H9 (cell line): ENCODE data around the gene PRRG3. TPM values are rescaled to one million over a fixed set of nuclear protein-coding genes. Genes with fewer than 3 reads are reported as not detected.

Source experiments
- DNase-seq: peaks from one replicate; pipeline ENCODE4 v3.0.0-alpha.2; 2017
- H2AFZ ChIP-seq: one replicate; pipeline ENCODE4 v1.6.1; 2013; ENCODE audit warnings: mild to moderate bottlenecking, low read length, control low read depth, moderate library complexity
- H2AK5ac ChIP-seq: 2 replicates; pipeline ENCODE4 v1.6.1; 2013; ENCODE audit warnings: low read length, control low read depth, mixed read lengths; ENCODE audit not compliant: insufficient read length
- H2BK120ac ChIP-seq: one replicate; pipeline ENCODE4 v1.6.1; 2013; ENCODE audit warnings: low read depth, mild to moderate bottlenecking, low read length, control low read depth, inconsistent platforms; ENCODE audit not compliant: poor library complexity, severe bottlenecking
- H2BK12ac ChIP-seq: 2 replicates; pipeline ENCODE4 v1.6.1; 2013; ENCODE audit warnings: low read length, control low read depth, mixed read lengths, low read depth; ENCODE audit not compliant: insufficient read length
- H2BK15ac ChIP-seq: 2 replicates; pipeline ENCODE4 v1.6.1; 2013; ENCODE audit warnings: low read depth, low read length, control low read depth
- H2BK20ac ChIP-seq: one replicate; pipeline ENCODE4 v1.6.1; 2013; ENCODE audit warnings: low read depth, mild to moderate bottlenecking, low read length, control low read depth, inconsistent platforms; ENCODE audit not compliant: poor library complexity, severe bottlenecking
- H2BK5ac ChIP-seq: 2 replicates; pipeline ENCODE4 v1.6.1; 2013; ENCODE audit warnings: low read length, control low read depth, mixed read lengths; ENCODE audit not compliant: insufficient read length
- H3K14ac ChIP-seq: 2 replicates; pipeline ENCODE4 v1.6.1; 2013; ENCODE audit warnings: low read length, control low read depth; ENCODE audit not compliant: insufficient read depth
- H3K18ac ChIP-seq: 2 replicates; pipeline ENCODE4 v1.6.1; 2013; ENCODE audit warnings: low read depth, mild to moderate bottlenecking, mixed read lengths, low read length, control low read depth; ENCODE audit not compliant: insufficient read length
- H3K23ac ChIP-seq: 2 replicates; pipeline ENCODE4 v1.6.1; 2013; ENCODE audit warnings: low read length, control low read depth, mixed read lengths, low read depth; ENCODE audit not compliant: insufficient read length
- H3K23me2 ChIP-seq: 2 replicates; pipeline ENCODE4 v1.6.1; 2013; ENCODE audit warnings: low read depth, mild to moderate bottlenecking, mixed read lengths, low read length, control low read depth; ENCODE audit not compliant: insufficient read length, poor library complexity, severe bottlenecking
- H3K27ac ChIP-seq: 2 replicates; pipeline ENCODE4 v1.5.1; 2013; ENCODE audit warnings: low read length, control low read depth, mixed read lengths, low read depth; ENCODE audit not compliant: insufficient read length
- H3K27me3 ChIP-seq: 2 replicates; pipeline ENCODE4 v1.6.1; 2013; ENCODE audit warnings: low read length, control low read depth, inconsistent platforms; ENCODE audit not compliant: insufficient read depth
- H3K4ac ChIP-seq: 2 replicates; pipeline ENCODE4 v1.6.1; 2013; ENCODE audit warnings: low read depth, mild to moderate bottlenecking, control low read depth, inconsistent platforms, low read length, moderate library complexity
- H3K4me1 ChIP-seq: 2 replicates; pipeline ENCODE4 v1.6.1; 2013; ENCODE audit warnings: low read length, control low read depth, inconsistent platforms; ENCODE audit not compliant: insufficient read depth
- H3K4me2 ChIP-seq: 2 replicates; pipeline ENCODE4 v1.6.1; 2013; ENCODE audit warnings: low read length, control low read depth, mixed read lengths; ENCODE audit not compliant: insufficient read length, insufficient read depth
- H3K56ac ChIP-seq: 2 replicates; pipeline ENCODE4 v1.6.1; 2013; ENCODE audit warnings: low read depth, mild to moderate bottlenecking, mixed read lengths, low read length, control low read depth; ENCODE audit not compliant: insufficient read length
- H3K79me1 ChIP-seq: 2 replicates; pipeline ENCODE4 v1.6.1; 2013; ENCODE audit warnings: low read depth, mild to moderate bottlenecking, moderate library complexity, low read length, control low read depth, inconsistent platforms; ENCODE audit not compliant: insufficient read depth, poor library complexity, severe bottlenecking
- H3K79me2 ChIP-seq: 2 replicates; pipeline ENCODE4 v1.6.1; 2013; ENCODE audit warnings: low read length, control low read depth, inconsistent platforms; ENCODE audit not compliant: insufficient read depth
- H3K9ac ChIP-seq: 2 replicates; pipeline ENCODE4 v1.6.1; 2013; ENCODE audit warnings: low read length, control low read depth, mixed read lengths; ENCODE audit not compliant: insufficient read length; ENCODE audit errors: extremely low read depth
- H3K9me3 ChIP-seq: one replicate; pipeline ENCODE4 v1.6.1; 2013; ENCODE audit warnings: low read depth, low read length, inconsistent platforms; ENCODE audit not compliant: control insufficient read depth
- H3T11ph ChIP-seq: one replicate; pipeline ENCODE4 v1.6.1; 2013; ENCODE audit warnings: mild to moderate bottlenecking, low read length, control low read depth, inconsistent platforms
- H4K20me1 ChIP-seq: one replicate; pipeline ENCODE4 v1.6.1; 2013; ENCODE audit not compliant: control insufficient read depth, insufficient read length, insufficient read depth
- H4K5ac ChIP-seq: 2 replicates; pipeline ENCODE4 v1.6.1; 2013; ENCODE audit warnings: low read depth, mild to moderate bottlenecking, mixed read lengths, low read length, control low read depth; ENCODE audit not compliant: insufficient read length
- H4K8ac ChIP-seq: replicated peaks from 2 replicates; pipeline ENCODE4 v1.6.1; 2013; ENCODE audit warnings: low read length, control low read depth, mixed read lengths, low read depth; ENCODE audit not compliant: insufficient read length
- H4K91ac ChIP-seq: 2 replicates; pipeline ENCODE4 v1.6.1; 2013; ENCODE audit warnings: low read depth, mild to moderate bottlenecking, moderate library complexity, mixed read lengths, low read length, control low read depth; ENCODE audit not compliant: insufficient read length
- H3K27ac Mint-ChIP-seq, 3 experiments: 2 replicates in 2 of 3; 3 replicates in 1 of 3; pipeline ENCODE4 v1.8.0; 2020 to 2021; ENCODE audit warnings: mixed read lengths in 3 of 3, mild to moderate bottlenecking in 1 of 3, moderate library complexity in 1 of 3
- H3K27me3 Mint-ChIP-seq: 2 replicates; pipeline ENCODE4 v1.8.0; 2021; ENCODE audit warnings: low read depth, mild to moderate bottlenecking, moderate library complexity, mixed read lengths
- H3K36me3 Mint-ChIP-seq, 3 experiments: 2 replicates in 2 of 3; 3 replicates in 1 of 3; pipeline ENCODE4 v1.8.0; 2020 to 2021; ENCODE audit warnings: low read depth in 3 of 3, mixed read lengths in 3 of 3; ENCODE audit not compliant: insufficient read depth in 1 of 3
- H3K4me1 Mint-ChIP-seq, 2 experiments: 2 replicates each; pipeline ENCODE4 v1.8.0; 2020; ENCODE audit warnings: mixed read lengths in 2 of 2
- H3K4me3 Mint-ChIP-seq, 2 experiments: 2 replicates in 1 of 2; 3 replicates in 1 of 2; pipeline ENCODE4 v1.8.0; 2020 to 2021; ENCODE audit warnings: mild to moderate bottlenecking in 2 of 2, mixed read lengths in 2 of 2, moderate library complexity in 1 of 2
- H3K9me3 Mint-ChIP-seq, 2 experiments: 2 replicates in 1 of 2; 3 replicates in 1 of 2; pipeline ENCODE4 v1.8.0; 2020; ENCODE audit warnings: mild to moderate bottlenecking in 2 of 2, mixed read lengths in 2 of 2, moderate library complexity in 1 of 2
- WGBS: extraction: QIAGEN DNeasy Blood & Tissue Kit; methylation state at CpG from one replicate; pipeline ENCODE4 v1.1.7; 2013; ENCODE audit warnings: missing lambda C conversion rate, low lambda C conversion rate, mixed read lengths; ENCODE audit not compliant: insufficient read length; ENCODE audit errors: extremely low coverage; 5-methylcytosine and 5-hydroxymethylcytosine counted together
- total RNA-seq: library from RNA; stranded (reverse); gene quantifications from 2 replicates; pipeline ENCODE4 v1.2.1, GENCODE V29; 2021
- TF ChIP-seq, protein P1 (sequence below): fragments of 200-600 bp; sonication (generic); conservative IDR thresholded peaks from 3 replicates; pipeline ENCODE4 v1.8.0; 2021; ENCODE audit warnings: antibody characterized with exemption, mild to moderate bottlenecking

The PRRG3 gene
- total RNA-seq, 1 experiment from 2014 or later, result 4.9 TPM

DNA sequence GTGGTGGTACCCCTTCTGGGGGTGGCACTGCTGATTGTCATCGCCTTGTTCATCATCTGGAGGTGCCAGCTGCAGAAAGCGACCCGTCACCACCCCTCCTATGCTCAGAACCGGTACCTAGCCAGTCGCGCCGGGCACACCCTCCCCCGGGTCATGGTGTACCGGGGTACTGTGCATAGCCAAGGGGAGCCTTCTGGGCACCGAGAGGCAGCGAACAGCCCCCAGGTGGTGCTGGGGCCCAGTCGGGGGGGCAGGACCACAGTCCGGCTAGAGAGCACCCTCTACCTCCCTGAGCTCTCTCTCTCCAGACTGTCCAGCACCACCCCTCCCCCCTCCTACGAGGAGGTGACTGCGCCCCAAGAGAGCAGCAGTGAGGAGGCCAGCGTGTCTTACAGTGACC is 5.3 kb downstream of the PRRG3 start:
- Mint-ChIP-seq H3K4me1 (peaks cover 8 to 11% of the 10 kb centered on the region in 2 experiments), H3K9me3 (peaks cover 70 to 81% of the 10 kb centered on the region in 2 experiments), H3K4me3 (no peak overlapping the region), H3K36me3 (peaks cover 0 to 1% (median 0%) of the 10 kb centered on the region in 3 experiments; a peak in 4 of 7 replicates), H3K27me3 (peaks cover 20% of the 10 kb centered on the region), H3K27ac (no peak overlapping the region)
- H3K79me1 ChIP-seq, result no peaks in the 10 kb centered on the region
- no peak overlapping the region for H3K18ac ChIP-seq
- H2BK120ac ChIP-seq, result no peak overlapping the region
- H3K27ac ChIP-seq, result no peak overlapping the region
- WGBS, result no CpG with 5 or more reads among the region's 16 CpGs
- H4K91ac ChIP-seq, result no peak overlapping the region
- H2BK15ac ChIP-seq, result no peak overlapping the region
- H3K56ac ChIP-seq, result no peak overlapping the region
- no peak overlapping the region for H4K5ac ChIP-seq
- TF ChIP-seq, protein P1, sequence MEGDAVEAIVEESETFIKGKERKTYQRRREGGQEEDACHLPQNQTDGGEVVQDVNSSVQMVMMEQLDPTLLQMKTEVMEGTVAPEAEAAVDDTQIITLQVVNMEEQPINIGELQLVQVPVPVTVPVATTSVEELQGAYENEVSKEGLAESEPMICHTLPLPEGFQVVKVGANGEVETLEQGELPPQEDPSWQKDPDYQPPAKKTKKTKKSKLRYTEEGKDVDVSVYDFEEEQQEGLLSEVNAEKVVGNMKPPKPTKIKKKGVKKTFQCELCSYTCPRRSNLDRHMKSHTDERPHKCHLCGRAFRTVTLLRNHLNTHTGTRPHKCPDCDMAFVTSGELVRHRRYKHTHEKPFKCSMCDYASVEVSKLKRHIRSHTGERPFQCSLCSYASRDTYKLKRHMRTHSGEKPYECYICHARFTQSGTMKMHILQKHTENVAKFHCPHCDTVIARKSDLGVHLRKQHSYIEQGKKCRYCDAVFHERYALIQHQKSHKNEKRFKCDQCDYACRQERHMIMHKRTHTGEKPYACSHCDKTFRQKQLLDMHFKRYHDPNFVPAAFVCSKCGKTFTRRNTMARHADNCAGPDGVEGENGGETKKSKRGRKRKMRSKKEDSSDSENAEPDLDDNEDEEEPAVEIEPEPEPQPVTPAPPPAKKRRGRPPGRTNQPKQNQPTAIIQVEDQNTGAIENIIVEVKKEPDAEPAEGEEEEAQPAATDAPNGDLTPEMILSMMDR, result no peak
- no peak overlapping the region for H2AFZ ChIP-seq
- no peaks in the 10 kb centered on the region for H4K20me1 ChIP-seq
- no peaks in the 10 kb centered on the region; the same call in 1 of the 2 replicates for H3K4me1 ChIP-seq
- H3K23ac ChIP-seq, result no peak overlapping the region
- H2BK12ac ChIP-seq, result no peak overlapping the region
- no peak overlapping the region for H4K8ac ChIP-seq
- H3K9ac ChIP-seq, result no peak overlapping the region
- no peaks in the 10 kb centered on the region for H3K27me3 ChIP-seq
- H3K9me3 ChIP-seq, result peaks cover 60% of the 10 kb centered on the region
- H3T11ph ChIP-seq, result no peak overlapping the region
- H3K79me2 ChIP-seq, result no peaks in the 10 kb centered on the region
- no peak overlapping the region for H3K4me2 ChIP-seq
- no peak for DNase-seq
- H3K23me2 ChIP-seq, result no peaks in the 10 kb centered on the region
- no peak overlapping the region for H2BK5ac ChIP-seq
- H3K14ac ChIP-seq, result no peak overlapping the region
- no peak overlapping the region for H2BK20ac ChIP-seq
- no peak overlapping the region for H2AK5ac ChIP-seq
- H3K4ac ChIP-seq, result no peak overlapping the region
